ENCODE measurements around the gene SYNDIG1L.

Gene SYNDIG1L

DNA sequence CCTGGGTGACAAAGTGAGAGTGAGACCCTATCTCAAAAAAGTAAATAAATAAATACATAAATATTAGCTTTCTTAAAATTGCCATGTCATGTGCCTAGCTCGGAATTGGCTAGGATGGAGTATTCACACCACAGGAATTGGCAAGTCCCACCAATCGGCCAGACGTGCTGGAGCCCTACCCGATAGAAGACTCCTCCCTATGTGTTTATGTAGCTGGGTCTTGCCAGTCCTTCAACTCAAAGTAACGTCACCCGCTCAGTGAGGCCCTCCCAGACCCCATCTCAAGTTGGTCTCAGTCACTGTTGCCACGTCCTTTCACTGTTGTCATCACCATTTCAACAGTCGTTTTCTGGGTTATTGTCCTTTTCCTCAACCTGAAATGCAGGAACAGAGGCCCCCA lies 57.6 kb downstream of the SYNDIG1L start:
- no peak overlapping the region for H3K4me3 ChIP-seq (ENCODE audit: control insufficient read depth, low read depth, low read length)
- no peak for DNase-seq (ENCODE audit: low read depth)
- TF ChIP-seq, protein P1, sequence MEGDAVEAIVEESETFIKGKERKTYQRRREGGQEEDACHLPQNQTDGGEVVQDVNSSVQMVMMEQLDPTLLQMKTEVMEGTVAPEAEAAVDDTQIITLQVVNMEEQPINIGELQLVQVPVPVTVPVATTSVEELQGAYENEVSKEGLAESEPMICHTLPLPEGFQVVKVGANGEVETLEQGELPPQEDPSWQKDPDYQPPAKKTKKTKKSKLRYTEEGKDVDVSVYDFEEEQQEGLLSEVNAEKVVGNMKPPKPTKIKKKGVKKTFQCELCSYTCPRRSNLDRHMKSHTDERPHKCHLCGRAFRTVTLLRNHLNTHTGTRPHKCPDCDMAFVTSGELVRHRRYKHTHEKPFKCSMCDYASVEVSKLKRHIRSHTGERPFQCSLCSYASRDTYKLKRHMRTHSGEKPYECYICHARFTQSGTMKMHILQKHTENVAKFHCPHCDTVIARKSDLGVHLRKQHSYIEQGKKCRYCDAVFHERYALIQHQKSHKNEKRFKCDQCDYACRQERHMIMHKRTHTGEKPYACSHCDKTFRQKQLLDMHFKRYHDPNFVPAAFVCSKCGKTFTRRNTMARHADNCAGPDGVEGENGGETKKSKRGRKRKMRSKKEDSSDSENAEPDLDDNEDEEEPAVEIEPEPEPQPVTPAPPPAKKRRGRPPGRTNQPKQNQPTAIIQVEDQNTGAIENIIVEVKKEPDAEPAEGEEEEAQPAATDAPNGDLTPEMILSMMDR (IDR thresholded peaks at IDR 0.05; ENCODE audit: control insufficient read depth, insufficient read depth, low read depth, low read length, missing control alignments) = no peak

DNA sequence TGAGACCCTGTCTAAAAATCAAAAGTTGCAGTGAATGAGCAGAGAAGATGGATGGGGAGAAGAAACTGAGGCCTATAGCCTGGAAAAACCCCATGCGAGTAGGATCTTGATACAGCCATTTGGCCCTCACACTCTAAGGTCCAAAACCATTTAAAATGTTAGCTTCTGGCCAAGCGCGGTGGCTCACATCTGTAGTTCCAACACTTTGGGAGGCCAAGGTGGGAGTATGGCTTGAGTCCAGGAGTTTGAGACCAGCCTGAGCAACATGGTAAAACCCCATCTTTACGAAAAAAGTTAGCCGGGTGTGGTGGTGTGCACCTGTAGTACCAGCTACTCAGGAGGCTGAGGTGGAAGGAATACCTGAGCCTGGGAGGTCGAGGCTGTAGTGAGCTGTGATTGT lies 58.0 kb downstream of the SYNDIG1L start:
- TF ChIP-seq, protein P1 (IDR thresholded peaks at IDR 0.05; ENCODE audit: control insufficient read depth, insufficient read depth, low read depth, low read length, missing control alignments) = no peak

DNA sequence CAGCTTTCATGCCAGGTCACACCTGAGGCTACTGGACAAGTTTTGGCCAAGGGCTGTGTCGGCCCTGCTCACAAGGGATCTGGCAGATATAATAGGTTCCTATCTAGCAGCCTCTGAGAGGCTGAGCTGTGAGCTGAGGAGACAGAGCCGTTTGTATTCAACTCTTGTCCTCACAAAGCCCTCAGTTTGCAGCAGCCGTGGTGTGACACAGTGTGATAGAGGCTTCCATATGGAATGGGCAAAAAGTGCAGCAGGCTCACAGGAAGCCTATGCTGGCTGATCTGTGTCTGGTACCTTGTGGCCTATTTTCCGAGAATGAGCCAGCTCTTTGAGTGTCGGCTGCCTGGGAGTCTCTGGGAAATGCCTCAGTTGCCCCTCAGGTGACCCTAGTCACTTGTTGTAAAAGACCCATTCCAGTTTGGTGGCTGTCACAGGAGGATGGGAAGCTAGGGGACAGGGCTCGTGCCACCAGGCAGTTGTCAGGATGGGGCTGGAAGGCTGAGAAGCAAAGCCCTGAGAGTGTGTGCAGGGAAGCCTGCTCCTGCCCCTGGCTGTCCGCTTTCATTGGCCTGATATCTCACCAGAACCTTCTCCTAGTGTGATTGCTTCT lies 61.6 kb downstream of the SYNDIG1L start:
- TF ChIP-seq, protein P1 (IDR thresholded peaks at IDR 0.05; ENCODE audit: control insufficient read depth, insufficient read depth, low read depth, low read length, missing control alignments) = no peak
- no peak for DNase-seq (ENCODE audit: low read depth)
- H3K4me3 ChIP-seq (ENCODE audit: control insufficient read depth, low read depth, low read length) = no peak overlapping the region

More for the DNA sequence above, 58.0 kb downstream of the SYNDIG1L start:
- DNase-seq (ENCODE audit: low read depth) = no peak
- no peak overlapping the region for H3K4me3 ChIP-seq (ENCODE audit: control insufficient read depth, low read depth, low read length)

DNA sequence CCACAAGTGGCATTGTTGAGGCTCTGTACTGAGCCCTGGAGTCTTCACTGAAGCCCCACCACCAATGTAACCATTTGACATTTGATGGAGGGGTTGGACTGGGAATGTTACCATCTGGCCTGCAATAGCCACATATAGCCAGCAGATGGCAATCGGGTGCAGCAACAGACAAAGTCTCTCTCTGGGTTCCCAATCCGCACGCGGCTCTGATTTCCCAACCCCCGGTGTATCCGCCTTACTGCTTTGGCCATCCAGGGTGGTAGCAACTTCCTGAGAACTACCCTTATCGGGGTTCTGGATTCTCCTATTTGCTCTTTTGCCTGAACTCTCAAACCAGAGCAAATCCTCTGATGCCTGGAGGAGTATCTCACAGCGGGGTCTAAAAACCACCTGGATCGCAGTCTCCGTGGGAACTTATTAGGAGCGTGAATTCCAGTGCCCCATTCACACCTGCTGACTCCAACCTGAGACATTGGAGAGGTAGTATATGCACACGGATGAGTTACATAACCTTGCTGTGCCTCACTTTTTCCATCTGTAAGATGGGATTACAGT lies 63.6 kb downstream of the SYNDIG1L start:
- TF ChIP-seq, protein P1 (IDR thresholded peaks at IDR 0.05; ENCODE audit: control insufficient read depth, insufficient read depth, low read depth, low read length, missing control alignments) = peak; percentile 96
- H3K4me3 ChIP-seq (ENCODE audit: control insufficient read depth, low read depth, low read length) = no peak overlapping the region
- peak; percentile 17 for DNase-seq (ENCODE audit: low read depth)

DNA sequence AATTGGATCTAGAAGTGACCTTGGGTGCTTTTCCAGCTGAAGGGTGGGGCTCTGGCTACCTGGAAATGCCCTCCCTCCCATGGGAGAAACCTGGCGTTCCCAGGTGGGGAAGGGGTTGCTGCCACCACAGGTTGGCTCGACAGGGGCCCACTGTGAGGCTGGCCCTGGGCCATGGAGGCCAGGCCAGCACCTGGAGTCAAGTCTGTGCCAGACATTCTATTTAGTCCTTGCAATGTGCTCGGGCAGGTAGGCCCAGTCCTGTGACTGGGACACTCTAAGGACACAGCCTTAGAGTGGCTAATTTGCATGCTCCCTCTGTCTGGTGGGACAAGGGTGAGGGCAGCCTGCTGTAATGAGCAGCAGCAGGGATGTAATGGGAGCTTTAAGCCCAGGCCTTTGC lies 65.8 kb downstream of the SYNDIG1L start:
- TF ChIP-seq, protein P1 (IDR thresholded peaks at IDR 0.05; ENCODE audit: control insufficient read depth, insufficient read depth, low read depth, low read length, missing control alignments) = no peak
- no peak for DNase-seq (ENCODE audit: low read depth)
- H3K4me3 ChIP-seq (ENCODE audit: control insufficient read depth, low read depth, low read length) = no peak overlapping the region

DNA sequence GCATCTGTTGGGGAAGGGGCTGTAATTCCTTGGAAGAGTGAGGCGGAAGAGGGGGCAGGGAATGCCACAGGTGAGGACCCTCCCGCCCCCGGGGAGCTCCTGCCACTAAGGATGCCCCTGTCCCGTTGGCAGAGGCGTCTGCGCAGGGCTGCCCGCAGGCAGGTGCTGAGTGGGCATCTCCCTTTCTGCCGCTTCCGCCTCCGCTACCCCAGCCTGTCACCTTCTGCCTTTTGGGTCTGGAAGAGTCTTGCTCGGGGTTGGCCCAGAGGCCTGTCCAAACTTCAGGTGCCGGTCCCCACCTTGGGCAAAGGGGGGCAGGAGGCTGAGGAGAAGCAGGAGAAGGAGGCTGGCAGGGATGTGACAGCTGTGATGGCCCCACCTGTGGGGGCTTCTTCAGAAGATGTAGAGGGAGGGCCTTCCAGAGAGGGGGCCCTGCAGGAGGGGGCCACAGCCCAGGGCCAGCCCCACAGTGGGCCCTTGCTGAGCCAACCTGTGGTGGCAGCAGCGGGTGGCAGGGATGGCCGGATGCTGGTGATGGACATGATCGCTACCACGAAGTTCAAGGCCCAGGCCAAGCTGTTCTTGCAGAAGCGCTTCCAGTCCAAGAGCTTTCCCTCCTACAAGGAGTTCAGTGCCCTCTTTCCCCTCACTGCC lies 67.7 kb downstream of the SYNDIG1L start:
- TF ChIP-seq, protein P1 (IDR thresholded peaks at IDR 0.05; ENCODE audit: control insufficient read depth, insufficient read depth, low read depth, low read length, missing control alignments) = no peak
- H3K4me3 ChIP-seq (ENCODE audit: control insufficient read depth, low read depth, low read length) = no peak overlapping the region

More for the DNA sequence above, 67.7 kb downstream of the SYNDIG1L start:
- DNase-seq (ENCODE audit: low read depth) = no peak
